Measurements from ENCODE around the gene ABCA1.
"Not testable (repeated sequence)": the region's sequence is repeated elsewhere in the genome, so short reads cannot be mapped to it uniquely, and the experiment has no call there.

The ABCA1 gene

DNA sequence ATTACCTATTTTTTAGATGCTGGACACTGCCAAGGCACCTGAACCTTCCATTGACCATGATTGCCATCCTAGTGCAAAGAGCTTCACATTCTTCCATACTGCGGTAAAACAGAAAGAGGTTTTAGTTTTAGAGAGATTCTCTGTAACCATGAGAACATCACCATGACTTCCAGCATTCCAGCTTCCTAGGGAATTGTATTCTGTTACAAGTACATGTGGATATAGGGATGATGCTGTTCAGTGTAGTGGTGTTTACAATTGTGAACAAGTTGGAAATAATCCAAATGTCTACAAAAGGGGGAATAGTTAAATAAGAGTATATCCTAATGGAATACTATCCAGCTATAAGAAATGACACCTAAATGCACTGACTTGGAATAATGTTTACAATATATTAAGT, 141.7 kb downstream of the ABCA1 start:
- no peak for DNase-seq

DNA sequence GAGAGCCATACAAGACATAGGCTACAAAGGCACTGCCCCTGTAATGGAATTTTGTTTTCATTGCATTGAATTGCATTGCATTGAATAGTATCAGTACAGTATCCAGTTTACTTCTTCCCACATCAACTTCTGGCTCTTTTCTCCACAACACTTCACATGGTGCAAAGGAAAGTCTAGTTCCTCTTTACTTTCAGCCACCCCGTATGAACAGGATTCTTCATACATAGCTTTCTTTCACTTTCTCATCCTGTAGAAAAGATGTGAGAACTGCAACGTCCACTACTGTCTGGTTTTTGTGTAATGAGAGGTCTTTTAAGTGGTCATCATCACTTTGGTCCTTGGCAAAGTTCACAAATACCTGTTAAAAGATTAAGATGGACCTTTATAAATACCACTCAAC, 143.9 kb downstream of the ABCA1 start:
- DNase-seq: no peak

DNA sequence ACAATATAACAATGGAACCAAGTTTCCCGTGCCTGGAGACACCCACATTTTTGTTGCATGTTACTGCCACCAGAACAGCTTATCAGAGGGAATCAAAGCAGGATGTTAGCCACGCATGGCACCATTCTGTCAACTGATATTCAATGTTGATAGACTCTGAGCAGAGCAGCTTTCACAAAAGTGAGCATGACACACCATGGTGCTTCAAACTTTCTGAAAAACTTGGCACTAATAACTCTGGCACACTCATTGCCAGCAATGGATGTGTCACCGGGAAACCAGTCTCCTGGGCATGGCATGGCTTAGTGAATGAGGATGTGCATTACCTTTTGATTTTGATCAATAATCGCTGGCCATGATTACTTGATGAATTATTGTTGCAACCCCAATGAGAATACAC, 144.4 kb downstream of the ABCA1 start:
- no peak for DNase-seq

DNA sequence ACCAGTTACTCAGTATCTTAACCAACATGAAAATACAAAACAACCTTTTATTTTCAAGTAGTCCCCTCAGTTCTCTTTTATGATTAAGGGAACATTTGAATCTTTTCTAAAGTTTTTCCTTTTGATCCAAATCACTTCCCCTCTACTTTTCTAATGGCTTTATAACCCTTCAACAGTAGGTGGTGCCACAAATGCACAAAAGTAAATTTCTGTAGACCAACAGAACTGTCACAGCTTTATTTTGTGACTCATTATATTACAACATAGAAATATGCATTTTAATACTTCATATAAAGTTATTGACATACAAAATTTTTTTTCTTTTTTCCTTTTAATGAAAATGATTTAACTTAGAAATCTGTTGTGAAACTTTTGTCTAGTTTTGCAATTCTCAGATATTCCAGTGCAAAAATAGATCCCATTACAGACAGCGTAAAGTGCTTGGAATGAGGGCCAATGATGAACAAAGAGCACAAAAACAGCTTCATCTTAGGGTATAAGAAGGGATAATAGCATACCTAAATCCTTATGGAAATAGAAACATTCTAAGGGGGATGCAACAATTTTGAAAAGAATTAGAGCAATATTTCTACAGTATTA, 147.1 kb downstream of the ABCA1 start:
- peak; percentile 8 for DNase-seq

DNA sequence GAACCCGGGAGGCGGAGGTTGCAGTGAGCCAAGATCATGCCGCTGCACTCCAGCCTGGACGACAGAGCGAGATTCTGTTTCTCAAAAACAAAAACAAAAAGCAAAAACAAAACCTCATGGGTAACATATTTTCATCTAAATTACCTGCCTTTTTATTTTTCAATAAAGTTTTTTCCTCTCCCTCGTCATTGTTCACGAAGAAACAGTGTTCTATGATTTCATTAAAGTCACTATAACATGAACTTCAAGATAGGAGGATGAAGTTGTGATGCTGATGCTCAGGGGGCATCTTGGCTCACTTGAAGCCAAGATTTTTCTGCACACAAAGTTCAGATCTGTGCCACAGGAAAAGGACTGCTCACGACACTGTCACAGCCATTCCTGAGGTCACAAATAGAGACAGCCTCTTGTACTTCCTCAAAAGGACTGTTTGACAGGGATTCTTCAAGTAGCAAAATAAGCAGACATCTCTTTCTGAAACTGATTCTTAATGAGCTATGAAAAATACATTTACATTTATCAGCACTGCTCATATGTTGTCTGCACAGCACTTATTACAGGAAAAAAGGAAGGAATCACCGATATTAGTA, 147.9 kb downstream of the ABCA1 start:
- DNase-seq: no peak

DNA sequence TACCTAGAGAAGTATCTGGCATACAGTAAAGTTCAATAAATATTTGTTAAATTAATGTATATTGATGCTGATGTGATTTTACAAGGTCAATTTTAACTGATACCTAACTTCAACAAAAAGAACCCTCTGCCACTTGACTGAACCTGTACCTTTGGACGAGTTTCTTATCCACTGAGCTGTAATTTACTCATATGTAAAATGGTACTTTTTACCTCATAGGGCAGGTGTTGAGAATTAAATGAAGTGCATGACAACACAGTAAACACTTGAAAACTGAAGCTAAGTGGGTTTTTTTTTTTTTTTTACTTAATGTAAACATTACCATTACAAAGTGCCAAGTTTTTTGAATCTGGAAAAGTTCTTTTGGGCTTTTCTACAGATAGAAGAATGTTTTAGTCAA, 148.6 kb downstream of the ABCA1 start:
- DNase-seq: no peak

DNA sequence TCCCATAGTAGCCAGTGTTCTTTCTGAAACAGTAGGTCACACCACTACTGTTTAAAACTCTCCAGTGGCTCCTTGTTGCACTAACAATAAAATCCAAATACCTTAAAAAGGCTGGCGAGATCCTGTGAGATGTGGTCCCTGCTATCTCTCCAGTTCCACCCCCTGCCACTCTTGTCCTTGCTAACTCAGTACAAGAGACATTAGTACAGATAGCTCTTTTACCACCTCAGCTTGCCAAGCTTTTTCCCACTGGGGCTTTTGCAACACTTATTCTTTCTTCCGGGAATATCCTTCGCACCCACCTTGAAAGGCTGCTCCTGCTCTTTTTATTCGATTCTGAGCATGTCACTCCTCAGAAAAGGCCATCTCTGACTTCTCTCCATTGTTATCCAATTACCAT, 149.2 kb downstream of the ABCA1 start:
- no peak for DNase-seq

DNA sequence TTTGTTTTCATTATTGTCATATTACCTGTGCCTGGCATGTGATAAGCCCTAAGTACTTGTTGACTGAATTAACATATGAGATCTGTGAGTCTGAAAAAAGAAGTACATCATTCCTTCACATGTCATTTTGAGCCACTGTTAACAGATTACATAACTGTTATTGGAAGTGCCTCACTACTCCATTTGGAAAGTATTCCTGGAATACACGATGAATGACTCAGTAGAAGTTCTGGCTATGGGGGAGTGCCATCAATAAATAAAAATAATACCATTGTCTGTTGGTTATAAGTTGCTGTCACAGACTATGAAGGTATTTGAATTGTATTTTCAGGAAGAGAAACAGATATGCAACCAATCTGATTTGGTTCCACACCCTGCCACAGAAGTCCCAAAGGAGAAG, 151.2 kb downstream of the ABCA1 start:
- DNase-seq: no peak

DNA sequence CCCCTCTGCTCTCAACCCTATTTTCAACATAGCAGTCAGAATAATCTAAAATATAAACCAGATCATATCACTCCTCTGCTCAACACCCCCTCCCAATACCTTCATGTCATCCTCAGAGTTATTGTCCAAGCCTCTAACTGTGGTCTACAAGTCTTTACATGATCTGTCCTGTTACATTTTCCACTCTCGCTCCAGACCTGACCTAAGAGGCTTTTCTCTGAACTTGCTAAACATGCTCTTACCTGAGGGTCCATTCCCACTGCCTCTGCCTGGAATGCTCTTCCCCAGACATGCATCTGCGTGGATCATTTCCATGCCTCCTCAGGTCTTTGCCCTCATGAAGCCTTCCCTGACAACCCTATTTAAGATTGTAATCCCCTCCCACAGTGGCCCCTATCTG, 152.0 kb downstream of the ABCA1 start:
- no peak for DNase-seq

DNA sequence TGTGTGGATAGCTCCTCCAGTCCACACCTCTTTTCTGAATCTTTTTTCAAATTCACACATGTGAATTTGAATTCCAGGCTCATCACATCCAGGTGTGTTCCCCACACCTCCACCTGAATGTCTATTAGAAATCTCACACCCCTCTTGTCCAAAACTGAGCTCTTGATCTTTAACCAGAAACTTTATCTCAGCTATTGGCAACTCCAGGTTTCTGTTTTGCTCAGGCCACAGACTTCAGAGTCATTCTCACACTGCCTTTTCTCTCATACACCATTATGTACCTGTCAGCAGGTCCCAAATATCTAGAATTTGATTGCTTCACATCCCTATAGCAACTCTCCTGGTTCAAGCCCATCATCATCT, 152.4 kb downstream of the ABCA1 start:
- no peak for DNase-seq

DNA sequence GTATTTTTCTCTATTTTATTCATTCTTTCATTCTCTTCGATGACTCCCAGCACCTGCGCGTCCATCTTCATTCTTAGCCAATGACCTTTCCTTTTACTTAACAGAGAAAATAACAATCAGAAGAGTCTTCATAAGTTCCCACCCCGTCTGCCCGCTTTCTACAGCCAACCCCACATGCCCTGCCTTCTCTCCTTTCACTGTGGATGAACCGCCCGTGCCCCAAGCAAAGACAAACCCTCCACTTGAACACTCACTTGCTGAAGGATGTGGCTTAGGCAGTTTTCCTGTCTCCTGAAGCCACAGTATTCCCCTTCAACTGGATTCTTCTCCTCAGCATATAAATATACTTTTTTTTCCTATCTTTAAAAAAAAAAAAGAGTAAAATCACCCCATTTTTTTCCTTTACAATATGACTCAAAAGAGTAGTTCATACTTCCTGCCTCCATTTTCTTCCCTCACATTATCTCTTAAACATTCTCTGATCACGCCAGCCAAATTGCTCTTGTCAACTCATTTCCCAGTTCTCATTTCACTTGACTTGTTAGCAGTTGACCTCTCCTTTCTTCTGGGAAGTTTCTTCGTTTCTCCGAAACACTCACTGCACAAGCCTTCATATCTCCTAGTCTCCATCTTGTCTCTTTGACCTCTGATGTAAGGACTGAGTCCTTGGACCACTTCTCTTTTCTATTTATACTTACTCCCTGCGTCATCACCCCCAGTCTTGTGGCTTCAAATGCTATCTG, 153.0 kb downstream of the ABCA1 start:
- DNase-seq: no peak

DNA sequence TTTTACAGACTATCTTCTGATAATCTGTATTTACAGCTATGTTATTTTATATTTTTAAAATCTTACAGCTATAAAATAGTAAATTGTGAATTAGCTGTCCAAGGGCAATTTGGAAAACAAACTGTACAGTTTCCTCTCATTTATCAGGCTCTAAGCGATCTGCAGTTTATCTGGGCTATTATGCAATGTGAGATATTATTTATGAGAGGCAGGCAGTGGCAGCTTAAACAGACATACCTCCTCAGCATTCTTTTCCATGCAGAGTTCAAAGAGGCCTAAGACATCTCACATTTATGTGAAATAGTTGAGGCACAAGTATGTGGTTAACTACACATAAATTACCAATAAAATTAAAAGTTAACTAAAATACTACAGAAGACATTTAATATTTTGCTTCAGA, 153.8 kb downstream of the ABCA1 start:
- no peak for DNase-seq

DNA sequence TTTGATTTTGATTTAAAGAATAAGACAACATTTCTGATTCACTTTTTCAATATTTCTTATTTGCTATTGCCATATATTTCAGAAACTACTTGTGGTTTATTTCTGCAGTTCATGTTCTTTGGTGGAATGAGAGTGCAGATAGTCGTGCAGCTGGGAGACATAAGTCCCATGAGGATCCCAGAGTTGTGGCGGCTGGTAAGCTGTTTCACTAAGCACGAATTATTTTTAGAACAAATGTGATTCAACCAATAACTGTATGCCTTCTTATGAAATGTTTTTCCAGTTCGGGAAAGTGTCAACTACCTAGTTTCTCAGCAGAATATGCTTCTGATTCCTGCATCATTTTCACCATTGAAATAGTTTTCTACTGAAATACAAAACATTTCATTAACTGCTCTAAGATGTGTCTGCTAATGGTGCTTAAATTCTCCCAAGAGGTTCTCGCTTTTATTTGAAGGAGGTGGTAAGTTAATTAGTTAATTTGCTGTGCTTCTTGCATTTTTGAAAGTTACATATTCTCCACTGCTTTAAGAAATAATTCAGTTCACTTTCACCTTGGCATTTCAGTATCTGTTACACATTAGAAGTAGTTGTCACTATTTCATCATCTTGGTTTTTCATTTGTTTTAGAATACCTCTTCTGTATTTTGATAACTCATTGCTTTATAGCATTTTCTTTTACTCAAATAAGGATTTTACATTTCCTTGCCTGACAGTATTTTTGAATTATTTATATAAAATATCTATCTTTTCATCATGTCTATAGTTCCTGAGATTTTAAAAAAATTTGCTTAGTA, 155.0 kb downstream of the ABCA1 start:
- DNase-seq: no peak

DNA sequence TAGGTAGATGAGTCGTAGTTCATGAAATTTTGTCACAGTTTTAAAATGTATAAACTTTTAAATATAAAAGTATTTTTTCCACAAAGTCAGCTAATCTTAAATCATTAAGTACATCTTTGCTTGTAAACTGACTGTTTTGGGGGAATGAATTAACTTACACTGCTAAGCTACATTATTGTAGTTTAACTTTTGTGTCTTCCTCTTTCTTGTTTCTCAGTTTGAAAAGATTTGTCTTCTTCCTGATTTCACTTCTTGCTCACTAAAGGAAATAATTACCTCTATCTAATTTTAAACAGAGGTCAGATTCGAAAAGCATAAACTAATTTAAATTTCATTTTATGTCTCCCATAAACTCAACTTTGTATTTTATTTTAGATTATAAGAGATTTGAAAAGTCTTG, 158.3 kb downstream of the ABCA1 start:
- no peak for DNase-seq

DNA sequence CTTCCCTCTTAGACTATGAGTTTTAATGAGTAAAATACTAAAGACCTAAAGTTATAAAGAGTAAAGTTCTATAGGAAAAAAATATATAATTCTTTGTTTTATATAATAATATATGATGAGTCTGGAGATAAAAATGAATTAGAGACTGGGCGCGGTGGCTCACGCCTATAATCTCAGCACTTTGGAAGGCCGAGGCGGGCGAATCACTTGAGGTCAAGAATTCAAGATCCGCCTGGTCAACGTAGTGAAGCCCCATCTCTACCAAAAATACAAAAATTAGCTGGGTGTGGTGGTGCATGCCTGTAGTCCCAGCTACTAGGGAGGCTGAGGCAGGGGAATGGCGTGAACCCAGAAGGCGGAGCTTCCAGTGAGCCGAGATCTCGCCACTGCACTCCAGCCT, 158.9 kb downstream of the ABCA1 start:
- not testable (repeated sequence) for DNase-seq

DNA sequence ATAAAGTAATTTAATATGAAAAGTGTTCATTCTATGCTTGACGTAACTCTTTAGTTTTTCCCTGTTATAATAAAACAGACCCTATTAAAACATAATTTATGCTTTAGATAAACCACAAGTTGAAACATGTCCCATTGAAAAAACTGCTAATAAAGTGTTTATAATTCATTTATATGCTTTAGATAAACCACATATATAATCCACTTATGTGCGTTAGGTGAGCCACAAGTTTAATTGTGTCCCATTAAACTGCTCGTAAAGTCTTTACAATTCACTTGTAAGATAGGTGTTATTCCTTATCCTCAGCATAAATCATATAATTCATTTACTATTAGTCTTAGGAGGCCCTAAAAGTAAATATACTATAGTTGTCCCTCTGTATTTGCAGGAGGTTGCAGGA, 160.4 kb downstream of the ABCA1 start:
- no peak for DNase-seq

DNA sequence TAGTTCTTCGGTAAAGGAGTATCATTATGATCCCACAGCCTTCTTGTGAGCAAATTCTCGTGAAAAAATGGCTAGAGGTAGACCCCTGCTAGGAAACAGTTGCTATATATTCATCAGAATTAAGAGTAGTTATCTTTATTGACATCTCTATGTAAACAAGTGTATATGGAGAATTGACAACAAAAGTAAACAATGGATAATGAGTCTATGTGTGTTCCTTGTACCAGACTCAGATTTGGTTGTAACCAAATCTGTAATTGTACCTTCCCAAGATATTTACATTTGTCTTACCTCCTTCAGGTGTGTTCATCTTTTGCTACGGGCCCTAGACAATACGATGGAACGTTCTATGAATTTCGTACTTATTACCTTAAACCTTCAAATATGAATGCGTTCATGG, 161.9 kb downstream of the ABCA1 start:
- DNase-seq: no peak

DNA sequence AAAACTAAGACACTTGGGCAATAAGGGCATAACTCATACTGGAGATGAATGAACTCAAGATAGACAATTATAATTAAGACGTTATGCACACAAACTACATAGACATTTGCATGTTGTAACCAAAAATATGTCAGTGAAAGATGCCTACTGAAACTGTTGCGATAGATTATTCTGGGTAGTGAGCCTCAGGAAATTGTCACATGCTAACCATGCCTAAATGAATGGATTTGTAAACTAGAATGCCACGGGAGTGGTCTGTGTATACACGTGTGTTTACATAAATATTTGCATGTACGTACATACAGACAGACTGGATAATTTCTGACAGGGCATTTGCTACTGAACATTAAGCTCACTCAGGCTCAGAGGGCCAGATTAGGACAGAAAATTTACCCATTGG, 162.8 kb downstream of the ABCA1 start:
- DNase-seq: no peak

DNA sequence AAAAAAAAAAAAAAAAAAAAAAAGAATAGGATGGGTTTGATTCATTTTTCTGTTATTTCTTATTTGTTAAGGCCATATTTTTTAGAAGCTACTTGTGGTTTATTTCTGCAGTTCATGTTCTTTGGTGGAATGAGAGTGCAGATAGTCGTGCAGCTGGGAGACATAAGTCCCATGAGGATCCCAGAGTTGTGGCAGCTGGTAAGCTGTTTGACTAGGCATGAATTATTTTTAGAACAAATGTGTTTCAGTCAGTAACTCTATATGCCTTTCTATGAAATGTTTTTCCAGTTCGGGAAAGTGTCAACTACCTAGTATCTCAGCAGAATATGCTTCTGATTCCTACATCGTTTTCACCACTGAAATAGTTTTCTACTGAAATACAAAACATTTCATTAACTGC, 169.0 kb downstream of the ABCA1 start:
- DNase-seq: peak; percentile 19

DNA sequence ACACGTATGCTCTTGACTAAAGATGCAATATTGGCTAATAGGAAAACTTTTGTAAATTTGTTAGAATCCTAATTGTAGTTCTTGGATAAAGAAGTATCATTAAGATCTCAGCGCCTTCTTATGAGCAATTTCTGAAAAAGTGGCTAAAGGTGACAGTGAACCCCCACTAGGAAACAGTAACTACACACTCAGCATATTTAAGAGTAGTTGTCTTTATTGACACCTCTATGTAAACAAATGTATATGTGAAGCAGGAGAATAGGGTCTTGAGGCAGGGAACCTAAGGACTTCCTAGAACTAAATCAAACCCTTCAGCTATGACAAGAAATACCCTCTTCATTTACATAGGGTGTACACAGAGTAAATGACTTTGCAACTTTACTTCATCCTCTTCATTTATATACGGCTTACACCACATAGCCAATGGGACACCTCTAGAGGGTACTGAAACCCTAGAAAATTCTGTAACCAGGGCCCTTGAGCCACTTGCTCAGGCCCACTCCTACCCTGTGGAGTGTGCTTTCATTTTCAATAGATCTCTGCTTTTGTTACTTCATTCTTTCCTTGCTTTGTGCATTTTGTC, 177.7 kb downstream of the ABCA1 start:
- no peak for DNase-seq

DNA sequence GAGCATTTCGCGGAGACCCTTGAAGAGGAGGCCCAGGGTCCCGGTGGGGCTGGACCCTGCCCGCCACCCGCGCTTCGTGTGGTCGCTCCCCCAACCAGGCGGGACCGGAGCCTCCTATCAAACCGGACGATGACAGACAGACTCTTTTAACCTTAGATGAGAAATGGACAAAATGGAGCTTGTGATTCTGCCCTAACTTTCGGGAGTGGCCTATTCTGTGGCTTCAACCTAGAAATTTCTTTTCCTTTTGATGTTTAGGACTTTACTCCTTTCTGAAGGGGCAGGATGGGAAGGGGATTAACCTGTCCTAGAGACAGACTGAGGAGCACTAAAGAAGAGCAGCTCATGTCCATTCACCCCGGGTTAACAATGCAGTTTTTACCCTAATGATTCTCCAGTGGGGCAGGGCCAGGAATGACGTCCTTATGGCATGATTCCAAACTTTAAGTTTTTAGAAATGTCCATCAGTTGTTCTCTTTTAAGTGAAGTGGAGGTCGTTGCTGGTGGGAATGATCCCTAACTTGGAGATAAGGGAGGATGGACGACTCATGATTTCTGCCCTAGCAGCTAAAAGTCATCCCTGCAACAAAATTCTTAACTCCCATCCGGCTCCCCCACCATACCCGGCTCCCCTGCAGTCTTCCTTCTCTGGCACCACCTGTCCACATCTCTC, 179.5 kb downstream of the ABCA1 start:
- no peak for DNase-seq

DNA sequence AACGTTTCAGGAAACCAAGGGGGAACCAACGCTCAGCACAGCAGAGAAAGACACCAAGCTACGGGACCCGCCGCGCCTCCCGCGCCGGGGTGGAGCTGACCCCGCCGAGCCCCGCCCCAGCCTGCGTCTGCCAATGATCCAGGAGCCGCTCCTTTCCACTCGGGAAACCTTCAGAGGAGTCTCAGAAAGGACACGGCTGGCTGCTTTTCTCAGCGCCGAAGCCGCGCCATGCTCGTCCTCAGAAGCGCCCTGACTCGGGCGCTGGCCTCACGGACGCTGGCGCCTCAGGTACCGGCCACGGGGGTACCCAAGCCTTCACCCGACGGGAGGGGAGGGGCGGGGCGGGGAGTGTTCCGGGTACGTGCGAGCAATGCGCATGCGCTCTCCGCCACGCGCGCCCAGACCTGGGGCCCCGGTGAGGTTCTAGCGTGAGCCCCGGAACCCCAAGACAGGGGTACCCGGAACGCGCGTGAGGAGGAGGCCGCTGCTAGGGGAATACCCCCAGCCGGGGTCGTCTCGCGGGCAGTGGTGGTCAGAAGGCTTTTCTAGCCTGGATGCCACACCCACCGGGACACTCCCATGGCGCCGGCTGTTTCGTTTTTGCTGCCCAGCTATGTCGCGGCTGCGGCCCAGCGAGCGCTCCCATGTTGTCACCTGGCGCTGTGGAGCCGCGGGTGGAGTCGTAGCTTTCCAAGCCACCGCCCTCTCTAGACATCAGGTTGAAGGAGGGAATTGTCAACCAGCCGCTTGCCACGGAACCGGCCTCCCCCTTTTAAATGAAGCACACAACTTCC, 180.2 kb downstream of the ABCA1 start, which contains the start of gene NIPSNAP3A:
Gene NIPSNAP3A (plus strand): TSS at position 119 of the 794 bp plus-strand sequence. CDS start 110 bp downstream, at position 229.
- peak; percentile 52 for DNase-seq

Measured in SHP77 treated with DMSO at 0.1 percent for 48 hours (cell line).